Measurements from ENCODE around the gene HIP1R. TPM values are rescaled to one million over a fixed set of nuclear protein-coding genes. Genes with fewer than 3 reads are reported as not detected.

HIP1R gene
- total RNA-seq, 1 experiment from 2014 or later = 234 TPM

- Mint-ChIP-seq H3K36me3 (ENCODE audit: insufficient read depth, unreplicated experiment) (peaks cover 46% of the 10 kb centered on the region), H3K4me3 (ENCODE audit: low read depth, unreplicated experiment) (no peak overlapping the region), H3K4me1 (ENCODE audit: low read depth, unreplicated experiment) (peaks cover 58% of the 10 kb centered on the region), H3K27me3 (ENCODE audit: unreplicated experiment) (no peaks in the 10 kb centered on the region), H3K27ac (ENCODE audit: unreplicated experiment) (no peak overlapping the region), H3K9me3 (ENCODE audit: low read depth, unreplicated experiment) (no peaks in the 10 kb centered on the region)
- TF ChIP-seq CTCF (IDR thresholded peaks at IDR 0.05; ENCODE audit: unreplicated experiment) = no peak
- DNase-seq = no peak
- intact Hi-C loops (cut with micrococcal nuclease; ENCODE audit: unreplicated experiment) = no loop called here
- CTCF ChIA-PET = interaction anchor here (0.9 kb wide), 1 partner anchor 34 kb away, joined by 3 read pairs; no protein-coding TSS in a partner anchor
- BruUV-seq (replicated peaks) = no TSS peak
Measured at GRCh38 chr12:122842505-122843405, 7.5 kb downstream of the HIP1R start.

DNA sequence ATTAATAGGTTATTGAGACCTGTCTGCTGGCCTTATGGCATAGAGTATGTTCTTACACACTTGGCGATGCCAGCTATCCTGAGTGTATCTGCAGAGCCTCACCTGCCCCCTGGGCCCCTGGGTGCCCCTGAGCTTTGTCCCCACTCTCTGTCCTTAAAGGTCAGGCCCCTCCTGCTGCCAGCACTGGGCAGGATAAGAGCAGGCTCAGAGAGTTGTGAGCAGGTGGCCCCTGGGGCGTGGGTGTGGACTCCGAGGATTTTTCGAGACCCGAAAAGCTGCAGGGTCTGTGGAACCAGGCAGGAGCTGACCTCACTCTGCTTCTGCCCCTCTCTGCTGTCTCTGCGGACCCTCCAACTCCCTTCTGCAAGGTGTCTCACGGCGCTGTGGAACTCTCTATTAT lies 8.2 kb downstream of the HIP1R start:
- Mint-ChIP-seq H3K9me3 (ENCODE audit: low read depth, unreplicated experiment) (no peaks in the 10 kb centered on the region), H3K36me3 (ENCODE audit: insufficient read depth, unreplicated experiment) (peaks cover 46% of the 10 kb centered on the region), H3K4me1 (ENCODE audit: low read depth, unreplicated experiment) (peaks cover 51% of the 10 kb centered on the region), H3K4me3 (ENCODE audit: low read depth, unreplicated experiment) (no peak overlapping the region), H3K27ac (ENCODE audit: unreplicated experiment) (no peak overlapping the region), H3K27me3 (ENCODE audit: unreplicated experiment) (no peaks in the 10 kb centered on the region)
- DNase-seq = no peak
- CTCF ChIA-PET = interaction anchor here (0.9 kb wide), 1 partner anchor 34 kb away, joined by 3 read pairs; no protein-coding TSS in a partner anchor
- no peak for TF ChIP-seq CTCF (IDR thresholded peaks at IDR 0.05; ENCODE audit: unreplicated experiment)
- no TSS peak for BruUV-seq (replicated peaks)
- intact Hi-C loops (cut with micrococcal nuclease; ENCODE audit: unreplicated experiment) = no loop called here

DNA sequence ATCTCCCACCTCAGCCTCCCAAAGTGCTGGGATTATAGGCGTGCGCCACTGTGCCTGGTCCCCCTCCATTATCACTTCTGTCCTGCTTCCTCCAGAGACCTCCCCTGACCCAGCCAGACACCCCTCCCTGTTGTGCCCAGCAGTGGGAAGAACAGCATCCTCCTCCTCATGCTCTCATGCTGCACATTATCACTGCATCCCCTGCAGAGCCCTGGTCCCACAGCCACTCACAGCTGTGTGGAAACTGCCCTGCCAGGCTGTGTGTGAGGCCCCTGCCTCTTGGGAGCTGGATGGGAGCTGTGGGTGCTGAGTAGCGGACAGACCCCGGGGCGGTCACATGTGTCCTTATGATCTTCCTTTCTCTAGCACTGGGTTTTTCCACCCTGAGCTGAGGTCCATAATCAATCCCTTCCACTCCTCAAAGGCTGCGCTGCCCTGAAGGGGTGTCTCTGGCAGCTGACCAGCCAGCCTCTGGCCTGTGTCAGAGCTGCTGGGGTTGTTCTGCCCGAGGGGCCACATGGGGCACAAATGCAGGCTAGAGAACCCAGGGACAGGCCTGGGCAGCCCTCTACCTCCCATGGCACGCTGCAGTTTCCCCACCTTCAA lies 9.2 kb downstream of the HIP1R start:
- no peak for TF ChIP-seq CTCF (IDR thresholded peaks at IDR 0.05; ENCODE audit: unreplicated experiment)
- CTCF ChIA-PET = no interaction called here
- no peaks in the 10 kb centered on the region for H3K27me3 Mint-ChIP-seq (ENCODE audit: unreplicated experiment)
- H3K4me3 Mint-ChIP-seq (ENCODE audit: low read depth, unreplicated experiment) = no peak overlapping the region
- no peak for DNase-seq
- intact Hi-C loops (cut with micrococcal nuclease; ENCODE audit: unreplicated experiment) = no loop called here
- no TSS peak for BruUV-seq (replicated peaks)
- no peaks in the 10 kb centered on the region for H3K9me3 Mint-ChIP-seq (ENCODE audit: low read depth, unreplicated experiment)
- peaks cover 41% of the 10 kb centered on the region for H3K4me1 Mint-ChIP-seq (ENCODE audit: low read depth, unreplicated experiment)
- H3K27ac Mint-ChIP-seq (ENCODE audit: unreplicated experiment) = no peak overlapping the region
- H3K36me3 Mint-ChIP-seq (ENCODE audit: insufficient read depth, unreplicated experiment) = peaks cover 42% of the 10 kb centered on the region

DNA sequence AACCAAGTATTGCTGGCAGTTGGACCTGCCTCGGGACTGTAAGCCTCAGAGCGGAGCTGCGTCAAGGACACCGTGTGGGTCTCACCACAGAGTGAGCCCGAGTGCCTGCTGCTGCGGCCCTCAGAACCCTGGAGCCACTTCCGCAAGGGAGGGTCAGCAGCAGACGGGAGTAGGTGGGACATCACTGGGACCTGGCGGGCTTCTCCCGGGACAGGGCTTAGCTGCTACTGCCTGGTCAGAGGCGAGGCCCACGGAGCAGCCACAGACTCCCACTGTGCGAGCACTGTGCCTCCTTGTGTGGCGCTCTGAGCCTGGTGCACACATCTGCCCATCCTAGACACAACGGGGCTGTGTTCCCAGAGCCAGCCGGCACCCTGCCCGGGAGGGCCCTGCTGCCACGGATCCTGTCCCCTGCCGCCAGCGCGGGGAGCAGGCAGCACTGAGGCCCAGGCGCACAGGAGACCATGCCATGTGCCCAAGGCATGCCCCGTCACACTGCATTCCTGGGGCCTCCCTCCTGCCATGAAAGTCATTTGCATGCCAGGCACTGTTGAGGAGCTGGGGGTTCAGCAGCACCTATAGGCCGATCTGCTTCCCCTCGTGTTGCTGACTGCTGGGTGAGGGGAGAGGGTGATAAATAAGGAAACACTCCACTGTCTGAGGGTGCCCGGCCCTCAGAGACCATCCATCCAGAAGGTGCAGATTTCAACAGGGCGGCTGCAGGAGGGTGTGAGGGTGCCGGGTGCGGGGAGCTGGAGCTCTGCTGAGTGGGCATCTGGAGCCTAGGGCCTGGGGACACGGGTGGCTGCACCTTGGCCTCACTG lies 10.0 kb downstream of the HIP1R start:
- DNase-seq = no peak
- Mint-ChIP-seq H3K4me1 (ENCODE audit: low read depth, unreplicated experiment) (peaks cover 35% of the 10 kb centered on the region), H3K27ac (ENCODE audit: unreplicated experiment) (no peak overlapping the region), H3K4me3 (ENCODE audit: low read depth, unreplicated experiment) (no peak overlapping the region), H3K36me3 (ENCODE audit: insufficient read depth, unreplicated experiment) (peaks cover 40% of the 10 kb centered on the region), H3K27me3 (ENCODE audit: unreplicated experiment) (no peaks in the 10 kb centered on the region), H3K9me3 (ENCODE audit: low read depth, unreplicated experiment) (no peaks in the 10 kb centered on the region)
- BruUV-seq (replicated peaks) = no TSS peak
- CTCF ChIA-PET = interaction anchor here (0.6 kb wide), 1 partner anchor 113 kb away, joined by 7 read pairs; no protein-coding TSS in a partner anchor
- intact Hi-C loops (cut with micrococcal nuclease; ENCODE audit: unreplicated experiment) = no loop called here
- no peak for TF ChIP-seq CTCF (IDR thresholded peaks at IDR 0.05; ENCODE audit: unreplicated experiment)

Data from Calu3 (cell line).